Thyroid gland (tissue), 4 donors: ENCODE results near the gene SELENBP1. TPM values are rescaled to one million over a fixed set of nuclear protein-coding genes. Genes with fewer than 3 reads are reported as not detected.

Experiments used
- DNase-seq, 2 donors: peaks; one replicate each; pipeline ENCODE4 v3.0.0-alpha.2; 2019
- H3K27ac ChIP-seq, 3 donors: fragments of 200-600 bp; sonication (generic); 1 replicate in 2 of 3; 2 replicates in 1 of 3; pipeline ENCODE4 v1.5.1; 2016 to 2019; ENCODE audit warnings: mild to moderate bottlenecking in 1 of 3, moderate library complexity in 1 of 3
- H3K27me3 ChIP-seq: fragments of 200-600 bp; sonication (generic); one replicate; pipeline ENCODE4 v1.5.1; 2019
- H3K36me3 ChIP-seq, 2 donors: fragments of 200-600 bp; sonication (generic); one replicate each; pipeline ENCODE4 v1.5.1; 2016 to 2019
- H3K4me1 ChIP-seq, 2 donors: fragments of 200-600 bp; sonication (generic); one replicate each; pipeline ENCODE4 v1.5.1; 2017 to 2019
- H3K4me3 ChIP-seq, 3 donors: fragments of 200-600 bp; sonication (generic); replicated peaks in 1 of 3; 1 replicate in 2 of 3; 2 replicates in 1 of 3; pipeline ENCODE4 v1.5.1; 2016; ENCODE audit warnings: mild to moderate bottlenecking in 1 of 3
- H3K9me3 ChIP-seq: fragments of 200-600 bp; sonication (generic); one replicate; pipeline ENCODE4 v1.5.1; 2017
- POLR2A ChIP-seq, 2 donors: fragments of 450-650 bp; IDR thresholded peaks; one replicate each; pipeline ENCODE4 v1.6.1; 2017; ENCODE audit warnings: antibody characterized with exemption in 2 of 2, mild to moderate bottlenecking in 2 of 2, moderate library complexity in 1 of 2
- WGBS, 2 donors: methylation state at CpG; one replicate each; pipeline ENCODE4 v1.1.5; 2017; 5-methylcytosine and 5-hydroxymethylcytosine counted together
- intact Hi-C: fragments of 100-400 bp; cut with DNase I; formaldehyde crosslinking; loops from one replicate; pipeline ENCODE4 v1.15.1; 2023
- total RNA-seq, 4 donors: library from RNA; depleted of rRNA; stranded (reverse); fragments of >200 nt; gene quantifications; one replicate each; pipeline ENCODE4 v1.2.3, GENCODE V29; 2016
- TF ChIP-seq, protein P1 (sequence below), 6 experiments: fragments of 200-600 bp in 3 of 6; fragments of 450-650 bp in 3 of 6; sonication (generic) in 3 of 6; IDR thresholded peaks; one replicate each; pipeline ENCODE4 v1.5.1; 2016 to 2019; ENCODE audit warnings: antibody characterized with exemption in 6 of 6, mild to moderate bottlenecking in 2 of 6, inconsistent platforms in 1 of 6, moderate library complexity in 1 of 6

Gene SELENBP1
- total RNA-seq, 4 donors from 2014 or later, result 151 to 513 (median 310) TPM

DNA sequence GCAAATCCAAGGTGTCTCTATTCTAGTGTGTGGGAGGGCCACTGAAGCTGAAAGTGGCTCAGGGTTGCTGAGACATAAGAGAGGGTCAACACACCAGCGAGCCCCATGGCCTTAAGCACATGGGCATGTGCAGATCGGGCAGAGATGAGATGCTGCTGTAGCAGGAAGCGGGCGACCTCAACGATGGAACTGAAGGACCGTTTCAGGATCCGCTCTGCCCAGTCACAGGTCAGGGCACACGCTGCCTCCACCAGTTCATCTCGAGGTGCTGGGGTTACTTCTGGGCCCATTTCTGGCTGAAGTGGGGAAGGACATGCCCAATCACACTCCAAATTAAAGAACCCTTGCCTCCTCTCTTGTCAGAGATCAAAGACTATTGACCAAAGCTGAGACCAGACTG is 28.9 kb downstream of the SELENBP1 start:
- TF ChIP-seq, protein P1, sequence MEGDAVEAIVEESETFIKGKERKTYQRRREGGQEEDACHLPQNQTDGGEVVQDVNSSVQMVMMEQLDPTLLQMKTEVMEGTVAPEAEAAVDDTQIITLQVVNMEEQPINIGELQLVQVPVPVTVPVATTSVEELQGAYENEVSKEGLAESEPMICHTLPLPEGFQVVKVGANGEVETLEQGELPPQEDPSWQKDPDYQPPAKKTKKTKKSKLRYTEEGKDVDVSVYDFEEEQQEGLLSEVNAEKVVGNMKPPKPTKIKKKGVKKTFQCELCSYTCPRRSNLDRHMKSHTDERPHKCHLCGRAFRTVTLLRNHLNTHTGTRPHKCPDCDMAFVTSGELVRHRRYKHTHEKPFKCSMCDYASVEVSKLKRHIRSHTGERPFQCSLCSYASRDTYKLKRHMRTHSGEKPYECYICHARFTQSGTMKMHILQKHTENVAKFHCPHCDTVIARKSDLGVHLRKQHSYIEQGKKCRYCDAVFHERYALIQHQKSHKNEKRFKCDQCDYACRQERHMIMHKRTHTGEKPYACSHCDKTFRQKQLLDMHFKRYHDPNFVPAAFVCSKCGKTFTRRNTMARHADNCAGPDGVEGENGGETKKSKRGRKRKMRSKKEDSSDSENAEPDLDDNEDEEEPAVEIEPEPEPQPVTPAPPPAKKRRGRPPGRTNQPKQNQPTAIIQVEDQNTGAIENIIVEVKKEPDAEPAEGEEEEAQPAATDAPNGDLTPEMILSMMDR (IDR thresholded peaks at IDR 0.05), result no peak
- Histone ChIP-seq H3K36me3 (peaks cover 14 to 17% of the 10 kb centered on the region in 2 donors), H3K4me1 (peaks cover 10 to 12% of the 10 kb centered on the region in 2 donors), H3K27ac (no peak overlapping the region), H3K4me3 (no peak overlapping the region), H3K27me3 (no peaks in the 10 kb centered on the region), H3K9me3 (no peaks in the 10 kb centered on the region)
- no peak for DNase-seq
- intact Hi-C loops, result loop anchor here (2.0 kb wide), 1 partner anchor 43 kb away; no protein-coding TSS in a partner anchor
- WGBS, 2 donors, result 71 to 80% methylated on average over 9 of the region's 9 CpGs

DNA sequence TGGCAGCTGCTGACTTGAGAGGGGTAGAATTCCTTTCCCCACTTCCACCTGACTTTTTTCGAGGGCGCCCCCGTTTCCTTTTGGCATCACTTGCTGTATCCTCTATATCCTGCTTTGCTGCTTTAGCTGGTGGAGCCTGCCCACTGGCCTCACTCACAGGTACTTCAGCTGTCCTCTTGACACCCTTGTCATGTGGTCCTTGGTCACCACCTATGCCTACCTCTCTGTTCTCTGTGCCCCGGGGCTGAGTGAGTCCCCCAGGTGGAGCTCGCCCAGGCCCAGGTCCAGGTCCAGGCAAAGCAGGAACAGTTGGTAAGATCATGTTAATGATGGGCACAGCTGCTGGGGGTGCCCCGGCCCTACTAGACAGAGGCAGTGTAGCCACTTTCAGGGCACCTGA is 29.9 kb downstream of the SELENBP1 start:
- peak; percentile 56 to 72 for DNase-seq
- TF ChIP-seq, protein P1 (IDR thresholded peaks at IDR 0.05), result no peak
- TF ChIP-seq POLR2A (IDR thresholded peaks at IDR 0.05), result no peak
- H3K4me1 ChIP-seq, result peaks cover 7 to 12% of the 10 kb centered on the region in 2 donors
- intact Hi-C loops, result loop anchor here (2.0 kb wide), 1 partner anchor 42 kb away; no protein-coding TSS in a partner anchor
- H3K27ac ChIP-seq, result no peak overlapping the region
- H3K9me3 ChIP-seq, result no peaks in the 10 kb centered on the region
- H3K36me3 ChIP-seq, result peaks cover 14 to 17% of the 10 kb centered on the region in 2 donors
- no peak overlapping the region for H3K4me3 ChIP-seq
- no peaks in the 10 kb centered on the region for H3K27me3 ChIP-seq
- 62 to 70% methylated on average over 6 of the region's 6 CpGs for WGBS, 2 donors

DNA sequence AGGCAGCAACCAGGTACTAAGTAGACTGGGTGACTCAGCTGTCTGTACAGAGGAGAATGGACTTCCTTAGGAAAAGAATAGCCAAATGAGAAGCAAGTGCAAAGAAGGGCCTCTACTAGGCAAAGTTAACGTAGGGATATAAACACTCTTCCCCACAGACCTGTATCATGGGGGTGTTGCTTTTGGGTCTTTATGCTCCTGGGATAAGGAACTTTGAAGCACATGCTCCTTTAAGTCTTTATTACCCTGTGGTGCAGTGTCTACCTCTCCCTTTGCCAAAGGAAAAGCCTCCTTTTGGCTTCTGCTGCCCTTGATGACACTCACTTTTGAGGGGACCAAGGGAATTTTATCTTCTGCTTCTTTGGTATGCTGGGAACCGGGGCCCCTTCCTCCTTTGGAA is 30.5 kb downstream of the SELENBP1 start:
- H3K27me3 ChIP-seq, result no peaks in the 10 kb centered on the region
- 88 to 89% methylated on average over 2 of the region's 2 CpGs for WGBS, 2 donors
- DNase-seq, result no peak
- intact Hi-C loops, result loop anchor here (2.0 kb wide), 1 partner anchor 41 kb away; no protein-coding TSS in a partner anchor
- no peak overlapping the region for H3K27ac ChIP-seq
- H3K36me3 ChIP-seq, result peaks cover 14 to 17% of the 10 kb centered on the region in 2 donors
- H3K4me1 ChIP-seq, result peaks cover 7 to 12% of the 10 kb centered on the region in 2 donors
- no peak overlapping the region for H3K4me3 ChIP-seq
- TF ChIP-seq, protein P1 (IDR thresholded peaks at IDR 0.05), result no peak
- no peak for TF ChIP-seq POLR2A (IDR thresholded peaks at IDR 0.05)
- H3K9me3 ChIP-seq, result no peaks in the 10 kb centered on the region

DNA sequence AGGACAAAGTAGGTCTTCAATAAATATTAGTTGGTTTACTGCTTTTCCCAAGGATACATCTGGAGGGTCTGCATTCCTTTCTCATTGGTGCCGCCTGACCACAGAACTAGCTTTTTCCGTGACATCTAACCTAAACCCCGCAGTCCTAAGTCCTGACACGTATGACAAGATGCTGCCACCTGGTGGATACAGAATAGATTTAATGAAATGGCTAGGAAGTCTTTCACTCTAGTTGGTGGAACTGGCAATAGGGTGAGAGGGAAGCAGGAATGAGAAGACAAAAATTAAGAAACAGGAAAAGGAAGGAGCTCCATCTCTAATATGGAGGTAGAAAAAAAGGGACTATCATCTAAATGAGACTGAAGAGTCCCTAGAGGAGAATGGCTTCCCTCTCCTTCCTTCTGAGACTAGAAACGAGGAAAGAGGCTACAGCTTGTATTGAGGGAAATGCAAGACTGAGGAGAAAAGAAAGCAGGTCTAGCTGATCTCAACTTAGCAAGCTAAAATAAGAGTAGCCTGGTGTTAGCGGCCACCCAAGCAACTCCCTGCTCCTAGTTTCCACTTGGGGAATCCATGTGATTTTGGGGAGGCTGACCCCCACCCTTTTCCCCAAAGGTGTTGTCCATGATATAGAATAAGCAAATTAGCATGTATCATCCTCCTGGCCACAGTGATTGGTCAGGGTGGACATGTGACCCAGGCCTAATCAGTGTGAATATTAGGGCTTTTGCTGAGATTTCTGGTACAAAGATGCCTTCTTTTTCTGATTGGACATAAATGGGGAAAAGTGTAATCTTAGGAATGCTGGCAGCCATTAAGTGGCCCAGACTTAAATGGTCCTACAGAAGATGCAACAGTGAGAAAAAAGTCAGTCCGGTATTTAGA is 31.4 kb downstream of the SELENBP1 start:
- Histone ChIP-seq H3K27me3 (no peaks in the 10 kb centered on the region), H3K4me1 (peaks cover 4 to 8% of the 10 kb centered on the region in 2 donors), H3K27ac (peak overlapping the region in 1 of 3 donors; percentile 2), H3K9me3 (no peaks in the 10 kb centered on the region), H3K4me3 (no peak overlapping the region), H3K36me3 (peaks cover 14 to 17% of the 10 kb centered on the region in 2 donors)
- WGBS, 2 donors, result 40 to 41% methylated on average over 7 of the region's 7 CpGs
- DNase-seq, result peak; percentile 31 to 42
- intact Hi-C loops, result no loop called here
- TF ChIP-seq, protein P1 (IDR thresholded peaks at IDR 0.05), result peak; percentile 31 to 79 (median 68)
- TF ChIP-seq POLR2A (IDR thresholded peaks at IDR 0.05), result no peak

DNA sequence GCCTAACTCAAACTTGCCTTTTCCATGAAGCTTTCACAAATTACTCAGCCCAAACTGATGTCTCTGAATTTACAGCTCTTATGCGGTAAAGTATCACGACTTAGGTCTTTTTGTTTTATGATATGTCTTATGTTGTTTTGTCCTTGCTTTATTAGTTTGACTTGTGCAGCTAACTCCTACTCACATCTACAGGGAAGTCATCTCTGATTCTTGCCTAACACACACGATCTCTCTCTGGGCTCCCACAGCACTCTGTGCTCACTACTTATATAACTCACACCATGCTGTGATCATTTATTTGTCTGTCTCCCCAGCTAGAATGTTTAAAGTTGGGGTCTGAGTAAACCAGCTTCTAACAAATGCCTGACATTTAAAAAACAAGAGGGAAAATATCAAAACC is 35.9 kb downstream of the SELENBP1 start:
- WGBS, 2 donors, result 92 to 96% methylated on average over 3 of the region's 3 CpGs

More for the DNA sequence above, 35.9 kb downstream of the SELENBP1 start:
- H3K4me1 ChIP-seq, result peaks cover 0 to 3% of the 10 kb centered on the region in 2 donors
- no peaks in the 10 kb centered on the region for H3K27me3 ChIP-seq
- H3K4me3 ChIP-seq, result no peak overlapping the region
- H3K9me3 ChIP-seq, result no peaks in the 10 kb centered on the region
- H3K27ac ChIP-seq, result no peak overlapping the region
- no peaks in the 10 kb centered on the region for H3K36me3 ChIP-seq
- no peak for DNase-seq
- intact Hi-C loops, result no loop called here
- TF ChIP-seq, protein P1 (IDR thresholded peaks at IDR 0.05), result no peak
- TF ChIP-seq POLR2A (IDR thresholded peaks at IDR 0.05), result no peak
